HT1080 (cell line): ENCODE results near the gene NANS. TPM values are rescaled to one million over a fixed set of nuclear protein-coding genes. Genes with fewer than 3 reads are reported as not detected.

Experiments
- DNase-seq: peaks from one replicate; pipeline ENCODE4 v3.0.0-alpha.2; 2015; ENCODE audit warnings: low read depth
- small RNA-seq: library from RNA; depleted of rRNA; stranded (forward); fragments of <200 nt; gene quantifications from one replicate; pipeline ENCODE3, GENCODE V24; 2014
- total RNA-seq: library from RNA; depleted of rRNA; stranded (reverse); fragments of >200 nt; shearing (Covaris generic); gene quantifications from 2 replicates; pipeline ENCODE4 v1.2.3, GENCODE V29; 2014; rRNA removed

NANS gene
- total RNA-seq, 1 experiment from 2014 or later: 92.2 TPM

- DNase-seq: no peak
Measured at GRCh38 chr9:98130576-98131228, 74.2 kb downstream of the NANS start.

GRCh38 chr9:98132158-98132557 is 75.6 kb downstream of the NANS start:
- no peak for DNase-seq

Small RNA genes lying within 50 kb of the gene (small RNA-seq; reads per million reads assigned to genes)
- not detected for gene RF00017
- not detected for gene RNU6-918P

Other genes starting within 250 kb of the NANS start
- not detected in 2 replicates for gene FOXE1, start 203.5 kb upstream of the NANS start, total RNA-seq
- gene TRMO, start 134.2 kb upstream of the NANS start, total RNA-seq: 18.0 and 20.1 TPM in 2 replicates
- not detected in 2 replicates for gene HEMGN, start 118.6 kb upstream of the NANS start, total RNA-seq
- gene ANP32B, start 73.4 kb upstream of the NANS start, total RNA-seq: 16.8 and 53.1 TPM in 2 replicates
- 26.8 and 31.0 TPM in 2 replicates for gene TRIM14, start 62.5 kb downstream of the NANS start, total RNA-seq
- 9.2 and 12.5 TPM in 2 replicates for gene CORO2A, start 135.9 kb downstream of the NANS start, total RNA-seq
- 36.6 and 36.9 TPM in 2 replicates for gene TBC1D2, start 198.9 kb downstream of the NANS start, total RNA-seq